Hepatocyte (in vitro differentiated cells): ENCODE results near the gene TMBIM1.

ENCODE experiments used
- EZH2 ChIP-seq: fragments of 200-600 bp; sonication (generic); IDR thresholded peaks from 2 replicates; pipeline ENCODE4 v1.6.1; 2016; ENCODE audit warnings: antibody characterized with exemption, mild to moderate bottlenecking, borderline replicate concordance
- EZH2phosphoT487 ChIP-seq: fragments of 200-600 bp; sonication (generic); IDR thresholded peaks from one replicate; pipeline ENCODE4 v1.6.1; 2018; ENCODE audit warnings: antibody characterized with exemption, mild to moderate bottlenecking, low read depth, moderate library complexity; ENCODE audit not compliant: unreplicated experiment, severe bottlenecking
- TF ChIP-seq, protein P1 (sequence below): fragments of 200-600 bp; sonication (generic); IDR thresholded peaks from 2 replicates; pipeline ENCODE4 v1.5.1; 2016; ENCODE audit warnings: antibody characterized with exemption, mild to moderate bottlenecking; ENCODE audit not compliant: poor library complexity

DNA sequence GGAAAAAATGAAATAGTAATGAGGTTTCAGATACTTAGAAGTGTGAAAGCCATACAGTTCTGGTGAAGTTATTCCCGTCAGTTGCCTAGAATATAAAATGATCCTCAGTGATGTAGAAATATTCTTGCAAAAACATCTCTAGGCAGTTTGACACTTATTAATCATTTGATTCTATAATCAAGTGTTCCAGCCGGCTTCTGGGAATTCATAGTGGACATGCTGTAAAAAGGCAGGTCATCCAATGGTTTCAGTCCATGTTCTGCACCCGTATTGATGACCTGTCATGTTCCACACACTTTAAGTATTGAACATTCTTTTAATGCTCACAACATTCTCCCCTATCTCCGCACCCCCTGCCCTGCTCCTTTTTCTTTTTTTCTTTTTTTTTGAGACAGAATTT, 55.5 kb downstream of the TMBIM1 start:
- TF ChIP-seq EZH2phosphoT487 (no peak), EZH2 (no peak)
- TF ChIP-seq, protein P1, sequence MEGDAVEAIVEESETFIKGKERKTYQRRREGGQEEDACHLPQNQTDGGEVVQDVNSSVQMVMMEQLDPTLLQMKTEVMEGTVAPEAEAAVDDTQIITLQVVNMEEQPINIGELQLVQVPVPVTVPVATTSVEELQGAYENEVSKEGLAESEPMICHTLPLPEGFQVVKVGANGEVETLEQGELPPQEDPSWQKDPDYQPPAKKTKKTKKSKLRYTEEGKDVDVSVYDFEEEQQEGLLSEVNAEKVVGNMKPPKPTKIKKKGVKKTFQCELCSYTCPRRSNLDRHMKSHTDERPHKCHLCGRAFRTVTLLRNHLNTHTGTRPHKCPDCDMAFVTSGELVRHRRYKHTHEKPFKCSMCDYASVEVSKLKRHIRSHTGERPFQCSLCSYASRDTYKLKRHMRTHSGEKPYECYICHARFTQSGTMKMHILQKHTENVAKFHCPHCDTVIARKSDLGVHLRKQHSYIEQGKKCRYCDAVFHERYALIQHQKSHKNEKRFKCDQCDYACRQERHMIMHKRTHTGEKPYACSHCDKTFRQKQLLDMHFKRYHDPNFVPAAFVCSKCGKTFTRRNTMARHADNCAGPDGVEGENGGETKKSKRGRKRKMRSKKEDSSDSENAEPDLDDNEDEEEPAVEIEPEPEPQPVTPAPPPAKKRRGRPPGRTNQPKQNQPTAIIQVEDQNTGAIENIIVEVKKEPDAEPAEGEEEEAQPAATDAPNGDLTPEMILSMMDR = no peak
